Stimulated activated naive CD8-positive, alpha-beta T cell treated with anti-CD3 and anti-CD28 coated beads, Interleukin-15, amount 100 ng/mL, for 72 hours (primary cell): Measurements from ENCODE around the gene MYO5C.
"Not testable (repeated sequence)": the region's sequence is repeated elsewhere in the genome, so short reads cannot be mapped to it uniquely, and the experiment has no call there.

ENCODE experiments used
- ATAC-seq: fragments of 150-1000 bp; cut with Tn5 transposase; 2 replicates; pipeline ENCODE4 v1.10.0; 2021; ENCODE audit warnings: mild to moderate bottlenecking, moderate library complexity
- DNase-seq, 2 donors: peaks; one replicate each; pipeline ENCODE4 v3.0.0; 2021 to 2022
- H3K27ac Mint-ChIP-seq, 2 donors: one replicate each; pipeline ENCODE4 v1.8.0; 2022; ENCODE audit warnings: mild to moderate bottlenecking in 2 of 2, mixed read lengths in 2 of 2, moderate library complexity in 2 of 2
- H3K27me3 Mint-ChIP-seq: one replicate; pipeline ENCODE4 v1.8.0; 2022; ENCODE audit warnings: mixed read lengths
- H3K4me1 Mint-ChIP-seq: one replicate; pipeline ENCODE4 v1.8.0; 2022; ENCODE audit warnings: mild to moderate bottlenecking, mixed read lengths
- H3K4me3 Mint-ChIP-seq, 2 donors: one replicate each; pipeline ENCODE4 v1.8.0; 2022; ENCODE audit warnings: mild to moderate bottlenecking in 2 of 2, mixed read lengths in 2 of 2, moderate library complexity in 1 of 2
- H3K9me3 Mint-ChIP-seq, 2 donors: one replicate each; pipeline ENCODE4 v1.8.0; 2022; ENCODE audit warnings: mixed read lengths in 2 of 2

MYO5C gene

GRCh38 chr15:52243697-52244555 lies 51.7 kb downstream of the MYO5C start:
- H3K4me1 Mint-ChIP-seq = peaks cover 12% of the 10 kb centered on the region
- no peak for ATAC-seq
- no peak for DNase-seq
- no peaks in the 10 kb centered on the region for H3K9me3 Mint-ChIP-seq
- H3K27me3 Mint-ChIP-seq = peaks cover 6% of the 10 kb centered on the region
- no peak overlapping the region for H3K27ac Mint-ChIP-seq
- H3K4me3 Mint-ChIP-seq = no peak overlapping the region

DNA sequence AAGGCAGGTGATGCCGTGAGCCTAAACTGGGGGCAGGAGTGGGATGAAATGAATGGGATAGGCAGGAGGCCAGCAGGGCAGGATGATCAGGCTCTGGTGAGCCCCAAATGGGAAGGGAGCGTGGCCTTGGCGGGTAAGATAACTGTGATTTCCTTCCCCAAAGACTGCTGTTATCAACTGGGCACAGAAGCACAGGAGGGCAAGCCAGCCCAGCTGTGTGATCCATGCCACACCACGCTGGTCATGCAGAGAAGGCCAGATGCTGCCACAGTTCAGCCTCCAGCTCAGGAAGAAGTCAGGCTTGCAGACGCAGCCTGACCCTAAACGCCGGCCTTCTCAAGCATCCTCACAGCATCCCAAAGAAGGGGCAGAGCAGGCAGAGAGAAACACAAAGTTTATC lies 52.3 kb downstream of the MYO5C start:
- ATAC-seq (no peak), DNase-seq (no peak)
- H3K4me1 Mint-ChIP-seq = peaks cover 12% of the 10 kb centered on the region
- H3K27ac Mint-ChIP-seq = no peak overlapping the region
- no peak overlapping the region for H3K4me3 Mint-ChIP-seq
- no peaks in the 10 kb centered on the region for H3K27me3 Mint-ChIP-seq
- no peaks in the 10 kb centered on the region for H3K9me3 Mint-ChIP-seq

GRCh38 chr15:52241489-52241888 lies 54.1 kb downstream of the MYO5C start:
- H3K27ac Mint-ChIP-seq = no peak overlapping the region
- ATAC-seq (peak; percentile 76), DNase-seq (no peak)

DNA sequence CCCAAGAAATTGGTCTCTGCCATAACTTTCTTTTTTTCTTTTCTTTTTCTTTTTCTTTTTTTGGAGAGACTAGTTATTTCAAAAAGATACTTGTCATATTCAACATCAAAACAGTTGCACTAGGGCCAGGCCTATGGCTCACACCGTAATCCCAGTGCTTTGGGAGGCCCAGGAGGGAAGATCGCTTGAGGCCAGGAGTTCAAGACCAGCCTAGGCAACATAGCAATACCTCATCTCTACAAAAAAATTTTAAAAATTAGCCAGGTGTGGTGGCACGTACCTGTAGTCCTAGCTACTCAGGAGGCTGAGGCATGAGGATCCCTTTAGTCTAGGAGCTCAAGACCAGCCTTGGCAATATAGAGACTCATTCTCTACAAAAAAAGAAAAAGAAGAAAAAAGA lies 55.4 kb downstream of the MYO5C start:
- DNase-seq = no peak
- Mint-ChIP-seq H3K4me3 (no peak overlapping the region), H3K27ac (no peak overlapping the region), H3K9me3 (no peaks in the 10 kb centered on the region), H3K27me3 (no peaks in the 10 kb centered on the region), H3K4me1 (peaks cover 21% of the 10 kb centered on the region)
- ATAC-seq = no peak

More at GRCh38 chr15:52241489-52241888, 54.1 kb downstream of the MYO5C start:
- Mint-ChIP-seq H3K27me3 (no peaks in the 10 kb centered on the region), H3K4me1 (peaks cover 12% of the 10 kb centered on the region), H3K4me3 (peak overlapping the region in 1 of 2 donors; percentile 68), H3K9me3 (no peaks in the 10 kb centered on the region)

DNA sequence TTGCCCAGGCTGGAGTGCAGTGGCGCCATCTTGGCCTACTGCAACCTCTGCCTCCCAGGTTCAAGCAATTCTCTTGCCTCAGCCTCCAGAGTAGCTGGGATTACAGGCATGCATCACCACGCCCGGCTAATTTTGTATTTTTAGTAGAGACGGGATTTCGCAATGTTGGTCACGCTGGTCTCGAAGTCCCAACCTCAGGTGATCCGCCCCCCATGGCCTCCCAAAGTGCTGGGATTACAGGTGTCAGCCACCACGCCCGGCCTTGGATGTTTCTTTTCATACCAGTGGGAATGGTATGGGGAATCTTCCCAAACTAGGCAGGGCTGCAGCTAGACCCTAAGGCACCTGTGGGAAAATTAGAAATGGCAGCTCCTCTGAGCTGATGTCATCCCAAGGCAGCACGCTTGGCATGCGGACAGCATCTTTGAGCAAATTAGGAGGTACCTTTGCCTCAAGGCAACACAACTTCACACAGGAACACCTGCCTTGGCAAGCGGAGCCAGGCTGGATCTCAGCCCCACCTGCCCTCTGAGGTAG lies 56.5 kb downstream of the MYO5C start:
- not testable (repeated sequence) for DNase-seq, ATAC-seq, H3K4me3 Mint-ChIP-seq, H3K9me3 Mint-ChIP-seq, H3K27ac Mint-ChIP-seq, H3K27me3 Mint-ChIP-seq
- peaks cover 32% of the 10 kb centered on the region for H3K4me1 Mint-ChIP-seq

DNA sequence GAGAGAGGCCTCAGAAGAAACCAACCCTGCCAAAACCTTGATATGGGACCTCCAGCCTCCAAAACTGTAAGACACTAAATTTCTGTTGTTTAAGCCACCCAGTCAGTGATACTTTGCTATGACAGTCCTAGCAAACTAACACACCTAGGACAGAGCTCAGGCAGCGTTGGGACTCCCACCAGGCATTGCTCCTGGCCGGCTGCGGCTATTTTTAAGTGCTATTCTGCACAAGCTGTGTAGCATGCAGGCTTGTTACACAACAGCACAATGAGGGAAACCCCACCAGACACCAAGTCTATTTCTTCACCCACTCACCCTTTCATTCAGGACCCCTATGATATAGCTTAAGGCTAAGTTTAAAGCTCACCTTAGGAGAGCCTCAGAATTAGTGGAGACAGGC lies 57.5 kb downstream of the MYO5C start:
- Mint-ChIP-seq H3K4me3 (no peak overlapping the region), H3K27me3 (no peaks in the 10 kb centered on the region), H3K9me3 (no peaks in the 10 kb centered on the region), H3K27ac (no peak overlapping the region), H3K4me1 (peaks cover 41% of the 10 kb centered on the region)
- DNase-seq = no peak
- no peak for ATAC-seq

DNA sequence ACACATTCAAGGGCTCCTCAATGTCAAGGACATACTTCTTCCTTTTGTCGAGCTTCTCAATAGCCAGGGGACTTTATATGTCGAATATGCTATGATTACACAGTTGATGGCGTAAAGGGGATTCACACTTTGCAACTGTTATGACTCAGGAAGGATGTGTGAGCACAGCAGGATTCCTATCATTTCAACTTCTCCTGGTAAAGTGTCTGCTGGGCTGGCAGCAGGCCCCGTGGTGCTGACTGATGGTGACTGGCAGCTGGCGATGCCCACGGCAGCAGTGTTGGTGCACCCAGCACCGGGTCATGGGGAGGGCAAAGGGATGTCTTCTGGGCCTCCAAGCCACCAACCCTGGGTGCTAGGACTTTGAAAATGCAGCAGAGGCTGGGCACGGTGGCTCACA lies 59.6 kb downstream of the MYO5C start:
- H3K9me3 Mint-ChIP-seq = no peaks in the 10 kb centered on the region

GRCh38 chr15:52234596-52235541 lies 60.7 kb downstream of the MYO5C start:
- ATAC-seq (peak; percentile 64), DNase-seq (no peak)
- H3K4me3 Mint-ChIP-seq = peak overlapping the region in 1 of 2 donors; percentile 67
- H3K4me1 Mint-ChIP-seq = peaks cover 39% of the 10 kb centered on the region
- no peaks in the 10 kb centered on the region for H3K27me3 Mint-ChIP-seq
- H3K9me3 Mint-ChIP-seq = no peaks in the 10 kb centered on the region
- H3K27ac Mint-ChIP-seq = peak overlapping the region; percentile 86 to 97

More for the DNA sequence above, 59.6 kb downstream of the MYO5C start:
- peaks cover 39% of the 10 kb centered on the region for H3K4me1 Mint-ChIP-seq
- peak overlapping the region in 1 of 2 donors; percentile 67 for H3K27ac Mint-ChIP-seq
- ATAC-seq (no peak), DNase-seq (no peak)
- no peak overlapping the region for H3K4me3 Mint-ChIP-seq
- no peaks in the 10 kb centered on the region for H3K27me3 Mint-ChIP-seq

GRCh38 chr15:52233405-52233804 lies 62.2 kb downstream of the MYO5C start:
- H3K4me1 Mint-ChIP-seq = peaks cover 39% of the 10 kb centered on the region
- H3K4me3 Mint-ChIP-seq = no peak overlapping the region
- no peak for ATAC-seq
- no peak for DNase-seq
- no peaks in the 10 kb centered on the region for H3K9me3 Mint-ChIP-seq
- peak overlapping the region in 1 of 2 donors; percentile 59 for H3K27ac Mint-ChIP-seq
- H3K27me3 Mint-ChIP-seq = no peaks in the 10 kb centered on the region

DNA sequence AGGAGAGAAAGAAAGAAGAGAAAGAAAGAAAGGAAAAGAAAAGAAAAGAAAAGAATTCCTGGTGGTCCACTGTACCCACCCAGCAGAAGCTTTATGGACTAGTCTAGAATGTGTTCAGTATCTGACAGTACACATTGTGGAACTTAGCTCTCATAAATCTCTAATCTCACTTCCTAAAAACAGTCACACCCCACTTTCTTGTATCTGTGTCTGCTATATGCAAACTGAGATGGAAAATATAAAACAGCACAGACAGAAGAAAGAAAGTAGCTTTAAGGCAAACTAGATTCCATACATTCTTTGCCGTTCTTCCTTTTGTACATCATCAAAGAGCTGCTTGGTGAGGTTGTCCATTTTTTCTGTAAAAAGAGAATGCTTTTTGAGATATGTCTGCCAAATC lies 63.3 kb downstream of the MYO5C start:
- Mint-ChIP-seq H3K4me3 (no peak overlapping the region), H3K27ac (no peak overlapping the region), H3K4me1 (peaks cover 39% of the 10 kb centered on the region), H3K9me3 (no peaks in the 10 kb centered on the region), H3K27me3 (no peaks in the 10 kb centered on the region)
- DNase-seq = no peak
- ATAC-seq = no peak

- H3K27ac Mint-ChIP-seq = no peak overlapping the region
- DNase-seq = no peak
- H3K4me3 Mint-ChIP-seq = no peak overlapping the region
- H3K9me3 Mint-ChIP-seq = no peaks in the 10 kb centered on the region
- no peak for ATAC-seq
- no peaks in the 10 kb centered on the region for H3K27me3 Mint-ChIP-seq
- H3K4me1 Mint-ChIP-seq = peaks cover 29% of the 10 kb centered on the region
These were observed 65.5 kb downstream of the MYO5C start for GRCh38 chr15:52230073-52230472.

DNA sequence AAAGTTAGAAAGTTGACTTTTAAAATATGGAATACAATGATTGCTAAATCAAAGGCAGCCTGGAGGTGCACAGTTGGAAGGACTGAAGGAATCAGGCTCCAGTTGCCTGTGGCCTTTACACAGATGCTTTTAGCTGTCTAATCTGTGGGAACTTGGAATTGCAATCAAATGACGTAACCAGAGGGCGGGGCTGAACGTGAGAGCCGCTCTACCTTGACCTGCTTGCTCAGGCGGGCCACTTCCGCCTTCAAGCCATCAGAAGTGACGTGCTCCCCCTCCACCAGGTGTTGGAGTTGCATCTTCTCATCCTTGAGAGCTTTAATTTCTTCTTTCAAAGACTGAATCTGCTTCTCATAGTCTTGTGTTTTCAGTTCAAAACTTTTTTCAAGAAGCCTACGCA lies 66.7 kb downstream of the MYO5C start:
- DNase-seq (no peak), ATAC-seq (no peak)
- Mint-ChIP-seq H3K27ac (no peak overlapping the region), H3K4me1 (peaks cover 17% of the 10 kb centered on the region), H3K9me3 (no peaks in the 10 kb centered on the region), H3K27me3 (no peaks in the 10 kb centered on the region), H3K4me3 (no peak overlapping the region)

- peaks cover 16% of the 10 kb centered on the region for H3K4me1 Mint-ChIP-seq
- DNase-seq (peak; percentile 53 to 76), ATAC-seq (peak; percentile 98)
- no peaks in the 10 kb centered on the region for H3K9me3 Mint-ChIP-seq
- H3K4me3 Mint-ChIP-seq = no peak overlapping the region
- peak overlapping the region in 1 of 2 donors; percentile 42 for H3K27ac Mint-ChIP-seq
- H3K27me3 Mint-ChIP-seq = no peaks in the 10 kb centered on the region
These were observed 68.1 kb downstream of the MYO5C start for GRCh38 chr15:52227456-52227855.

DNA sequence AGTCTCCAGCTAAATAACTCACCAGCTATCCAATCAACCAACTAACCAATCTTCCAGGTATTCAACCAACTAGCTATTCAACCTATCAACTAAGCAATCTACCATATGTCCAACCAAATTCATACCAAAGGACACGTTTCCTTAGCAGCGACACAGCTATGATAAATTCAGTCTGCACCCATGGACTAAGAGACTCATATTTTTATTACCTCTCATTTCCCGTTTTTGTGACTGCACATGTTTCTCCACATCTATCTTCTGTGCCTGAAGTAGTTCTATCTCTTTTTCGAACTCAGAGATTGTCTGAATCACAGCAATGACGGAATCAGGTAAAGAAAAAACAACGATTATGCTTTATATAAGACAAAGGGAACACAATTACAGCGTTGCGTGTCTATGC lies 70.4 kb downstream of the MYO5C start:
- H3K4me3 Mint-ChIP-seq = no peak overlapping the region
- peaks cover 27% of the 10 kb centered on the region for H3K4me1 Mint-ChIP-seq
- no peak for ATAC-seq
- DNase-seq = no peak
- no peaks in the 10 kb centered on the region for H3K9me3 Mint-ChIP-seq
- H3K27ac Mint-ChIP-seq = no peak overlapping the region
- no peaks in the 10 kb centered on the region for H3K27me3 Mint-ChIP-seq

- H3K27ac Mint-ChIP-seq = no peak overlapping the region
- no peak for DNase-seq
- H3K4me1 Mint-ChIP-seq = peaks cover 27% of the 10 kb centered on the region
- no peaks in the 10 kb centered on the region for H3K27me3 Mint-ChIP-seq
- peak; percentile 35 for ATAC-seq
- no peaks in the 10 kb centered on the region for H3K9me3 Mint-ChIP-seq
- no peak overlapping the region for H3K4me3 Mint-ChIP-seq
These were observed 71.4 kb downstream of the MYO5C start for GRCh38 chr15:52224211-52224610.
